Upper lobe of right lung (tissue), 1 donor: ENCODE results near the gene EHD2. TPM values are rescaled to one million over a fixed set of nuclear protein-coding genes. Genes with fewer than 3 reads are reported as not detected.

Experiments used
- ATAC-seq: fragments of 200-7000 bp; cut with Tn5 transposase; one replicate; pipeline ENCODE4 v1.9.1; 2020; ENCODE audit warnings: mild to moderate bottlenecking, moderate library complexity
- DNase-seq: peaks from one replicate; pipeline ENCODE4 v3.0.0-alpha.2; 2020
- H3K27ac ChIP-seq: fragments of 200-600 bp; one replicate; pipeline ENCODE4 v1.8.0; 2022
- H3K27me3 ChIP-seq: fragments of 200-600 bp; one replicate; pipeline ENCODE4 v1.8.0; 2022; ENCODE audit warnings: mild to moderate bottlenecking
- H3K36me3 ChIP-seq: fragments of 200-600 bp; one replicate; pipeline ENCODE4 v1.8.0; 2022
- H3K4me1 ChIP-seq: fragments of 200-600 bp; one replicate; pipeline ENCODE4 v1.8.0; 2022
- H3K4me3 ChIP-seq: fragments of 200-600 bp; one replicate; pipeline ENCODE4 v1.8.0; 2022; ENCODE audit warnings: mild to moderate bottlenecking
- H3K9me3 ChIP-seq: fragments of 200-600 bp; one replicate; pipeline ENCODE4 v1.8.0; 2022
- intact Hi-C: fragments of 100-400 bp; cut with DNase I; formaldehyde crosslinking; loops from one replicate; pipeline ENCODE4 v1.11.0; 2022
- total RNA-seq: library from RNA; stranded (reverse); fragmentation: NEBNext Ultra II Directional; extraction: Animal tissue kit (Norgen Biotek cat#: 25700); gene quantifications from one replicate; pipeline ENCODE4 v1.2.1, GENCODE V29; 2021
- TF ChIP-seq, protein P1 (sequence below): fragments of 200-600 bp; IDR thresholded peaks from one replicate; pipeline ENCODE4 v1.8.0; 2022; ENCODE audit warnings: antibody characterized with exemption
- donor health status: DM: no; HTN: yes; CAD: no; lungs with severe emphysema.

The EHD2 gene
- total RNA-seq, 1 donor from 2014 or later = 210 TPM

- Histone ChIP-seq H3K27me3 (no peaks in the 10 kb centered on the region), H3K27ac (no peak overlapping the region), H3K4me1 (no peaks in the 10 kb centered on the region), H3K9me3 (no peaks in the 10 kb centered on the region), H3K4me3 (no peak overlapping the region), H3K36me3 (peaks cover 20% of the 10 kb centered on the region)
- intact Hi-C loops = loop anchor here (10.0 kb wide), 1 partner anchor 79 kb away; no protein-coding TSS in a partner anchor
- TF ChIP-seq, protein P1, sequence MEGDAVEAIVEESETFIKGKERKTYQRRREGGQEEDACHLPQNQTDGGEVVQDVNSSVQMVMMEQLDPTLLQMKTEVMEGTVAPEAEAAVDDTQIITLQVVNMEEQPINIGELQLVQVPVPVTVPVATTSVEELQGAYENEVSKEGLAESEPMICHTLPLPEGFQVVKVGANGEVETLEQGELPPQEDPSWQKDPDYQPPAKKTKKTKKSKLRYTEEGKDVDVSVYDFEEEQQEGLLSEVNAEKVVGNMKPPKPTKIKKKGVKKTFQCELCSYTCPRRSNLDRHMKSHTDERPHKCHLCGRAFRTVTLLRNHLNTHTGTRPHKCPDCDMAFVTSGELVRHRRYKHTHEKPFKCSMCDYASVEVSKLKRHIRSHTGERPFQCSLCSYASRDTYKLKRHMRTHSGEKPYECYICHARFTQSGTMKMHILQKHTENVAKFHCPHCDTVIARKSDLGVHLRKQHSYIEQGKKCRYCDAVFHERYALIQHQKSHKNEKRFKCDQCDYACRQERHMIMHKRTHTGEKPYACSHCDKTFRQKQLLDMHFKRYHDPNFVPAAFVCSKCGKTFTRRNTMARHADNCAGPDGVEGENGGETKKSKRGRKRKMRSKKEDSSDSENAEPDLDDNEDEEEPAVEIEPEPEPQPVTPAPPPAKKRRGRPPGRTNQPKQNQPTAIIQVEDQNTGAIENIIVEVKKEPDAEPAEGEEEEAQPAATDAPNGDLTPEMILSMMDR = no peak
- ATAC-seq (no peak), DNase-seq (no peak)
Measured at GRCh38 chr19:47693489-47693888, 19.7 kb upstream of the EHD2 start.

DNA sequence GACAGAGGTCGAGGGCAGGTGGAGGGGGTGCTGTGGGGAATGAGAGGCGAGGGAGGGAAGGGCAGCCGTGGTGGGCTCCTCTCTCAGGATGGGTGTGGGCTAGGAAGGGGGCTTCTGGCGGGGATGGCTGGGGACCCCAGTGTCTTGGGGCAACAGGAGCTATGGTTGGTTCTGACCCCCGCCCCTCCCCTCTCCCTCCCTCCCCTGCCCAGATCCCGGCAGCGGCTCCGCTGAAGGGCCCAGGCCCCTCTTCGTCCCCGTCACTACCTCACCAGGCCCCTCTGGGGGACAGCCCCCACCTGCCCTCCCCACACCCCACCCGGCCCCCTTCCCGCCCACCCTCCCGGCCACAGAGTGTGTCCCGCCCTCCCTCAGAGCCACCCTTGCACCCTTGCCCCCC lies 19.3 kb upstream of the EHD2 start:
- Histone ChIP-seq H3K9me3 (no peaks in the 10 kb centered on the region), H3K4me1 (no peaks in the 10 kb centered on the region), H3K27me3 (no peaks in the 10 kb centered on the region), H3K27ac (no peak overlapping the region), H3K36me3 (peaks cover 25% of the 10 kb centered on the region), H3K4me3 (no peak overlapping the region)
- TF ChIP-seq, protein P1 = no peak
- intact Hi-C loops = loop anchor here (10.0 kb wide), 1 partner anchor 79 kb away; no protein-coding TSS in a partner anchor
- no peak for DNase-seq
- ATAC-seq = no peak

DNA sequence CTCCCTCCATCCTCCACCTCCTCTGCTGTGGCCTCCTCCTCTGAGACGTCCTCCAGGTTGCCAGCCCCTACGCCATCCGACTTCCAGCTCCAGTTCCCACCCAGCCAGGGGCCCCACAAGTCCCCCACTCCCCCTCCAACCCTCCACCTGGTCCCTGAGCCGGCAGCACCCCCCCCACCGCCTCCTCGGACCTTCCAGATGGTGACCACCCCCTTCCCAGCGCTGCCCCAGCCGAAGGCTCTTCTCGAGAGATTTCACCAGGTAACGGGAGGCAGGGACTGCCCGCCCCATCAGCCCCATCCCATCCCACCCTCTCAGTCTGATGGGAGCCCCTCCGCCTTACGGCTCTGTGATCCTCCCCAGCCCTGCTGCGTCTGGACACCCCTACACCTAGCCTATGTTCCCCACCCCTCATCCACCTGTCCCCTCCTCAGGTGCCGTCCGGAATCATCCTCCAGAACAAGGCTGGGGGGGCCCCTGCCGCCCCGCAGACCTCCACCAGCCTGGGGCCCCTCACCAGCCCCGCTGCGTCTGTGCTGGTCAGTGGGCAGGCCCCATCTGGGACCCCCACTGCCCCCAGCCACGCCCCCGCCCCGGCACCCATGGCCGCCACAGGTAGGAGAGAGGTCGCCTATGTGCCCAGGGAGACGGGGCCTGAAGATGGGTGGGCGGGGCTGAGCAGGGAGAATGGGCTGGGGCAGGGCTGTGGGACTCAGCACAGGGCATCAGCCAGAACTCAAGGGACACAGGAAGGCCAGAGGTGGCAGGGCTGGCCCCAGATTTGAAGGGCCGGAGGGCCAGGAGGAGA lies 18.6 kb upstream of the EHD2 start:
- no peak for ATAC-seq
- no peak overlapping the region for H3K4me3 ChIP-seq
- DNase-seq = no peak
- H3K36me3 ChIP-seq = peaks cover 32% of the 10 kb centered on the region
- TF ChIP-seq, protein P1 = no peak
- no peaks in the 10 kb centered on the region for H3K27me3 ChIP-seq
- intact Hi-C loops = loop anchor here (5.0 to 10.0 kb wide), 2 partner anchors 80 to 257 kb away; no protein-coding TSS in a partner anchor
- no peak overlapping the region for H3K27ac ChIP-seq
- H3K9me3 ChIP-seq = no peaks in the 10 kb centered on the region
- H3K4me1 ChIP-seq = no peaks in the 10 kb centered on the region

- Histone ChIP-seq H3K4me3 (no peak overlapping the region), H3K9me3 (no peaks in the 10 kb centered on the region), H3K36me3 (peaks cover 40% of the 10 kb centered on the region), H3K27ac (no peak overlapping the region), H3K4me1 (no peaks in the 10 kb centered on the region), H3K27me3 (no peaks in the 10 kb centered on the region)
- TF ChIP-seq, protein P1 = no peak
- intact Hi-C loops = loop anchor here (5.0 to 10.0 kb wide), 2 partner anchors 81 to 258 kb away; no protein-coding TSS in a partner anchor
- ATAC-seq = no peak
- DNase-seq = no peak
Measured at GRCh38 chr19:47695533-47696262, 17.5 kb upstream of the EHD2 start.

GRCh38 chr19:47696635-47697034 lies 16.6 kb upstream of the EHD2 start:
- no peaks in the 10 kb centered on the region for H3K27me3 ChIP-seq
- ATAC-seq (no peak), DNase-seq (no peak)
- no peaks in the 10 kb centered on the region for H3K9me3 ChIP-seq
- H3K27ac ChIP-seq = no peak overlapping the region
- no peaks in the 10 kb centered on the region for H3K4me1 ChIP-seq
- intact Hi-C loops = loop anchor here (5.0 to 10.0 kb wide), 2 partner anchors 82 to 259 kb away; no protein-coding TSS in a partner anchor
- peaks cover 37% of the 10 kb centered on the region for H3K36me3 ChIP-seq
- H3K4me3 ChIP-seq = no peak overlapping the region
- TF ChIP-seq, protein P1 = no peak
